Activated CD8-positive, alpha-beta T cell treated with anti-CD3 and anti-CD28 coated beads for 36 hours (primary cell): ENCODE measurements around the gene MEGF11. TPM values are rescaled to one million over a fixed set of nuclear protein-coding genes. Genes with fewer than 3 reads are reported as not detected.

Experiments
- ATAC-seq: fragments of 200-7000 bp; cut with Tn5 transposase; one replicate; pipeline ENCODE4 v1.10.0; 2021; ENCODE audit warnings: mild to moderate bottlenecking, moderate library complexity
- CTCF ChIA-PET: fragments of 350-600 bp; sonication (Branson Sonifier 250); formaldehyde crosslinking; loops from one replicate; lab custom pipeline; 2021; ENCODE audit warnings: antibody characterized with exemption; lab: Charles Lee
- POLR2A ChIA-PET: fragments of 350-600 bp; sonication (Branson Sonifier 250); formaldehyde crosslinking; loops from one replicate; lab custom pipeline; 2021; ENCODE audit warnings: antibody characterized with exemption; lab: Charles Lee
- DNase-seq: peaks from one replicate; pipeline ENCODE4 v3.0.0-alpha.2; 2020
- H3K27ac Mint-ChIP-seq: one replicate; pipeline ENCODE4 v1.8.0; 2021; ENCODE audit warnings: mild to moderate bottlenecking, mixed read lengths
- H3K27me3 Mint-ChIP-seq: one replicate; pipeline ENCODE4 v1.8.0; 2021; ENCODE audit warnings: mixed read lengths
- H3K36me3 Mint-ChIP-seq: one replicate; pipeline ENCODE4 v1.8.0; 2021; ENCODE audit warnings: low read depth, mixed read lengths
- H3K4me1 Mint-ChIP-seq: one replicate; pipeline ENCODE4 v1.8.0; 2021; ENCODE audit warnings: low read depth, mixed read lengths
- H3K4me3 Mint-ChIP-seq: one replicate; pipeline ENCODE4 v1.8.0; 2021; ENCODE audit warnings: mild to moderate bottlenecking, moderate library complexity, mixed read lengths
- H3K9me3 Mint-ChIP-seq: one replicate; pipeline ENCODE4 v1.8.0; 2021; ENCODE audit warnings: mixed read lengths
- intact Hi-C: fragments of 100-400 bp; cut with micrococcal nuclease; formaldehyde crosslinking; loops from one replicate; pipeline ENCODE4 v1.10.0; 2022
- total RNA-seq, 2 experiments: library from RNA; stranded (reverse); gene quantifications; one replicate each; pipeline ENCODE4 v1.2.3, GENCODE V29; 2021
- TF ChIP-seq, protein P1 (sequence below): fragments of 200-600 bp; IDR thresholded peaks from one replicate; pipeline ENCODE4 v1.8.0; 2022; ENCODE audit warnings: antibody characterized with exemption, mild to moderate bottlenecking

The MEGF11 gene
- total RNA-seq, 2 experiments from 2014 or later, result not detected

DNA sequence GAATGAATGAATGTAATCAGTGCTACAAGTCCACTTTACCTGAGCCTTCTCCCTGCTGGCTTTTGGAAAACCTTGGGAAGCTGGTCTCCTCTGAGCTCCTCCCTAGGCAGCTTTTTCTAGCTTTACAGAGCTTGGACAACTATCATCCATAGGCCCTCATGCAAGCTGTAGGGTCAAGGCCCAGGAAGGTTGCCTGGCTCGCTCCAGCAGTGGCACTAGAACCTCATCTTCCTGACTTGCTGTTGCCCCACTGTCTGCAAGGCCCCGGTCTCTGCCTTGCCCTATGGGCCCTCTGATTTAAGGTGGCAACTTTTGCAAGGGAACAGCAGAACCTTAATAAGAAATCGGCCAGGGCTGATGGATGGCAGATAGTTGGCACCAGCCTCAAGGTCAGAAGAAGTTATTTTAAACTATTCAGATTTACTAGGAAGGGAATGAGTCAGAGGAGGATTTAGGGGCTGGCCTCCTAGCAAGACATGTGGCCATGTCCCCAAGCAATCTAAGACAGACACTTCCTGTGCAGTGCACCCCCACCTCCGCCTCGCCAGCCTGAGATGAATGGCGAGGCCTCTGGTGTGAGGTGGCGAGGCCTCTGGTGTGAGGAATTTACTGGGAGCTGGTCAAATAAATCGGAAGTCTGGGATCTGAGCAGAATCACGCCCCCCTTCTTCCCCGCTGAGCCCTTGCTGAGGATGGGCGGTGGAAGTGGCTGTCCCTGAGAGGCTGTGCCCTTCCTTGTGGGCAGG is 180.8 kb downstream of the MEGF11 start:
- no peak overlapping the region for H3K27ac Mint-ChIP-seq
- ATAC-seq (no peak), DNase-seq (no peak)
- TF ChIP-seq, protein P1, sequence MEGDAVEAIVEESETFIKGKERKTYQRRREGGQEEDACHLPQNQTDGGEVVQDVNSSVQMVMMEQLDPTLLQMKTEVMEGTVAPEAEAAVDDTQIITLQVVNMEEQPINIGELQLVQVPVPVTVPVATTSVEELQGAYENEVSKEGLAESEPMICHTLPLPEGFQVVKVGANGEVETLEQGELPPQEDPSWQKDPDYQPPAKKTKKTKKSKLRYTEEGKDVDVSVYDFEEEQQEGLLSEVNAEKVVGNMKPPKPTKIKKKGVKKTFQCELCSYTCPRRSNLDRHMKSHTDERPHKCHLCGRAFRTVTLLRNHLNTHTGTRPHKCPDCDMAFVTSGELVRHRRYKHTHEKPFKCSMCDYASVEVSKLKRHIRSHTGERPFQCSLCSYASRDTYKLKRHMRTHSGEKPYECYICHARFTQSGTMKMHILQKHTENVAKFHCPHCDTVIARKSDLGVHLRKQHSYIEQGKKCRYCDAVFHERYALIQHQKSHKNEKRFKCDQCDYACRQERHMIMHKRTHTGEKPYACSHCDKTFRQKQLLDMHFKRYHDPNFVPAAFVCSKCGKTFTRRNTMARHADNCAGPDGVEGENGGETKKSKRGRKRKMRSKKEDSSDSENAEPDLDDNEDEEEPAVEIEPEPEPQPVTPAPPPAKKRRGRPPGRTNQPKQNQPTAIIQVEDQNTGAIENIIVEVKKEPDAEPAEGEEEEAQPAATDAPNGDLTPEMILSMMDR, result no peak
- H3K27me3 Mint-ChIP-seq, result peaks cover 8% of the 10 kb centered on the region
- H3K4me3 Mint-ChIP-seq, result no peak overlapping the region
- intact Hi-C loops, result no loop called here
- CTCF ChIA-PET, result no interaction called here
- H3K9me3 Mint-ChIP-seq, result no peaks in the 10 kb centered on the region
- POLR2A ChIA-PET, result no interaction called here
- no peaks in the 10 kb centered on the region for H3K36me3 Mint-ChIP-seq
- no peaks in the 10 kb centered on the region for H3K4me1 Mint-ChIP-seq

GRCh38 chr15:66071921-66072295 is 181.6 kb downstream of the MEGF11 start:
- Mint-ChIP-seq H3K4me1 (no peaks in the 10 kb centered on the region), H3K9me3 (no peaks in the 10 kb centered on the region), H3K27ac (no peak overlapping the region), H3K4me3 (no peak overlapping the region), H3K27me3 (peaks cover 4% of the 10 kb centered on the region), H3K36me3 (no peaks in the 10 kb centered on the region)
- intact Hi-C loops, result no loop called here
- POLR2A ChIA-PET, result no interaction called here
- CTCF ChIA-PET, result no interaction called here
- no peak for ATAC-seq
- DNase-seq, result no peak
- TF ChIP-seq, protein P1, result no peak

DNA sequence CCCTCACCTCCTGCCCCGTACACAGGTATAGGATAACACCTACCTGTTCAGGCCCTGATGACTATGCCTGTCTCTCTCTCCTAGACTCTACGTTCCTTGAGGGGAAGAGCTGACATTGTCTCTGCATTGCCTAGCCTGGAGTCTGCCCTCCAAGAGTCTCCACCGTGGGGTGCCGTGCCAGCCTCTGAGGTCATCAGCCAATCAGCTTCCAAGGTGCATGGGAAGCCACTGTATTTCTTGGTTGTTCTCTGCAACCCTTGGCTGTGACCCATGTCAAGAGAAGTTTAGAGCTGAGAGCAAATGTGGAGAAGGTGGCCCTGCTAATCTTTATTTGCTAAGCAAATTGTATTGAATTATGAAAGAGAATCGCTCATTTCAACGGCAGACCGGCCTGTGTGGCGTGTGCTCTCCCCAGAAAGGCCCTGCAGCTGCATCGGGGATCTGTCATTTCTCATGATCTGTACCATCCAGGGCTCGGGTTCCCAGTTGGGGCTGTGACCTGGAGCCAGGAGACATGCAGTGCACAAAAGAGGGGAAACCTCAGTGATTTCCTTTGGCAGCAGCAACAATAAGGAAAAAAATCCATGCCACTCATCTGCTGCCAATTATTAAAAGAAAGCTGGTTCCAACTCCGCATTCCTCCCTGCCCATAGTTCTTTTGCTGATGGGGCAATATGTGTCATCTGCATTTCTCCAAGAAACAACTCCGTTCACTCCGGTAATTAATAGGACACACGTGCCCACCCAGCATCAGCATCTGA is 182.2 kb downstream of the MEGF11 start:
- TF ChIP-seq, protein P1, result no peak
- Mint-ChIP-seq H3K27me3 (peaks cover 4% of the 10 kb centered on the region), H3K27ac (no peak overlapping the region), H3K9me3 (no peaks in the 10 kb centered on the region), H3K36me3 (no peaks in the 10 kb centered on the region), H3K4me3 (no peak overlapping the region), H3K4me1 (no peaks in the 10 kb centered on the region)
- intact Hi-C loops, result no loop called here
- ChIA-PET POLR2A (no interaction called here), CTCF (no interaction called here)
- ATAC-seq (no peak), DNase-seq (no peak)

DNA sequence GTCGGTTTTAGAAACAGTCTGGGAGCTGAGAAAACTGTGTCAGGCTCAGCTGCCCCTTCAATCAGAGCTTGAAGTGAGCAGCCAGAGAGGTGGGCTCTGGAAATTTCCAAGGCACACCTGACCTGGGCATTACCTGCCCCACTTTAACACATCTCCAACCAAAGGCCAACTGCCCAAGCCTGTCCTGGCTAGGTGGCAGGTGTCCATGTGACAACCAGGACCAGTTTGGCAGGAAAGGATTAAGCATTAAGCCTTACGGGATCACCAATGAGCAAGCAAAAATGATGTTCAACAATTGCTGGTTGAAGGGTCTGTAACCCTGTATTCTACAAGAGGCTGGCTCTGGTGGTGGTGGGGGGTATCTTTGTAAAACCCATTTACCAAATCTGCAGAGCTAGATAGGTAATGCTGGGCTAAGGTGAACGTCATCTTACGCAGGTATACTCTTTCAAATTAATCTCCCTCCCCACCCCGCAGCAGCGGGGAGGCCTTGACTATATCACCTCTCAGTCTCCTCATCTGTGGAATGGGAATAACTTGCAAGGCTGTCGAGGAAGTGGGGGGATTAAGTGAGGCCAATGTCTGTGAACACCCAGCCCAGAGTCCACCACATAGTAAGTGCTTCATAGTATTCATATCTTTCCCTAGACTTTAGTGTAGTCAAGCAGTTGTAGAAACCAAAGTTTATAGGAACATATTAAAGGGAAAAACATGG is 183.2 kb downstream of the MEGF11 start:
- H3K4me1 Mint-ChIP-seq, result no peaks in the 10 kb centered on the region
- intact Hi-C loops, result no loop called here
- TF ChIP-seq, protein P1, result no peak
- H3K27ac Mint-ChIP-seq, result no peak overlapping the region
- peaks cover 2% of the 10 kb centered on the region for H3K27me3 Mint-ChIP-seq
- H3K4me3 Mint-ChIP-seq, result no peak overlapping the region
- no peaks in the 10 kb centered on the region for H3K36me3 Mint-ChIP-seq
- ChIA-PET CTCF (no interaction called here), POLR2A (no interaction called here)
- H3K9me3 Mint-ChIP-seq, result no peaks in the 10 kb centered on the region
- no peak for DNase-seq
- no peak for ATAC-seq
